ENCODE data around the gene DNAAF6. TPM values are rescaled to one million over a fixed set of nuclear protein-coding genes. Genes with fewer than 3 reads are reported as not detected.

Gene DNAAF6
- total and polyA plus RNA-seq, 8 donors = not detected

GRCh38 chrX:107227780-107228485 lies 21.5 kb downstream of the DNAAF6 start:
- Histone ChIP-seq H3K36me3 (no peaks in the 10 kb centered on the region), H3K27ac (no peak overlapping the region), H3K27me3 (peaks cover 0 to 4% (median 1%) of the 10 kb centered on the region in 4 donors), H3K4me1 (no peaks in the 10 kb centered on the region), H3K9me3 (no peaks in the 10 kb centered on the region), H3K4me3 (no peak overlapping the region)
- ATAC-seq (no peak), DNase-seq (no peak), FAIRE-seq (no peak)
- no peak for TF ChIP-seq CTCF (IDR thresholded peaks at IDR 0.05)
- 76 to 85% methylated on average over 2 of the region's 2 CpGs for WGBS, 2 donors
- intact Hi-C loops (cut with DNase I) = no loop called here

- ATAC-seq (no peak), DNase-seq (no peak), FAIRE-seq (no peak)
- Histone ChIP-seq H3K27me3 (peaks cover 0 to 4% (median 1%) of the 10 kb centered on the region in 4 donors), H3K36me3 (no peaks in the 10 kb centered on the region), H3K27ac (no peak overlapping the region), H3K4me3 (no peak overlapping the region), H3K9me3 (no peaks in the 10 kb centered on the region), H3K4me1 (no peaks in the 10 kb centered on the region)
- TF ChIP-seq CTCF (IDR thresholded peaks at IDR 0.05) = no peak
- intact Hi-C loops (cut with DNase I) = no loop called here
- 61 to 81% methylated on average over 2 of the region's 2 CpGs for WGBS, 2 donors
Observed at GRCh38 chrX:107228486-107228819, 22.0 kb downstream of the DNAAF6 start.

GRCh38 chrX:107272431-107272921 lies 66.1 kb downstream of the DNAAF6 start:
- peaks cover 0 to 4% (median 1%) of the 10 kb centered on the region in 4 donors for H3K27me3 ChIP-seq
- FAIRE-seq (no peak), ATAC-seq (peak in 3 of 4 donors; percentile 49 to 79 (median 73)), DNase-seq (peak in 4 of 6 donors; percentile 11 to 60 (median 30))
- no peak overlapping the region for H3K27ac ChIP-seq
- no peak for TF ChIP-seq CTCF (IDR thresholded peaks at IDR 0.05)
- intact Hi-C loops (cut with DNase I) = no loop called here
- peak overlapping the region in 1 of 4 donors; percentile 13 for H3K4me3 ChIP-seq
- 3 to 24% methylated on average over 41 of the region's 41 CpGs for WGBS, 2 donors
- H3K4me1 ChIP-seq = no peaks in the 10 kb centered on the region
- H3K9me3 ChIP-seq = no peaks in the 10 kb centered on the region
- no peaks in the 10 kb centered on the region for H3K36me3 ChIP-seq

- Histone ChIP-seq H3K36me3 (no peaks in the 10 kb centered on the region), H3K9me3 (no peaks in the 10 kb centered on the region), H3K4me1 (no peaks in the 10 kb centered on the region), H3K27me3 (peaks cover 0 to 4% (median 1%) of the 10 kb centered on the region in 4 donors), H3K4me3 (no peak overlapping the region), H3K27ac (no peak overlapping the region)
- intact Hi-C loops (cut with DNase I) = no loop called here
- no peak for DNase-seq
- no peak for TF ChIP-seq CTCF (IDR thresholded peaks at IDR 0.05)
- FAIRE-seq = no peak
- 64 to 70% methylated on average over 3 of the region's 3 CpGs for WGBS, 2 donors
- ATAC-seq = no peak
Observed at GRCh38 chrX:107273795-107274194, 67.4 kb downstream of the DNAAF6 start.

- no peaks in the 10 kb centered on the region for H3K9me3 ChIP-seq
- no peaks in the 10 kb centered on the region for H3K4me1 ChIP-seq
- DNase-seq (no peak), FAIRE-seq (no peak), ATAC-seq (no peak)
- 48 to 60% methylated on average over 4 of the region's 4 CpGs for WGBS, 2 donors
- intact Hi-C loops (cut with DNase I) = no loop called here
- H3K27ac ChIP-seq = no peak overlapping the region
- H3K27me3 ChIP-seq = peaks cover 0 to 2% (median 0%) of the 10 kb centered on the region in 4 donors
- TF ChIP-seq CTCF (IDR thresholded peaks at IDR 0.05) = no peak
- H3K4me3 ChIP-seq = no peak overlapping the region
- H3K36me3 ChIP-seq = no peaks in the 10 kb centered on the region
Observed at GRCh38 chrX:107288676-107289075, 82.3 kb downstream of the DNAAF6 start.
